Esophagus squamous epithelium (tissue), 5 donors: ENCODE results near the gene FYN. TPM values are rescaled to one million over a fixed set of nuclear protein-coding genes. Genes with fewer than 3 reads are reported as not detected.

Experiments used
- DNase-seq: peaks from one replicate; lab custom pipeline; 2025; lab: John Stamatoyannopoulos, UW
- H3K27ac ChIP-seq, 4 donors: fragments of 200-600 bp; sonication (generic); one replicate each; pipeline ENCODE4 v1.5.1; 2016 to 2019; ENCODE audit warnings: mild to moderate bottlenecking in 1 of 4
- H3K27me3 ChIP-seq, 4 donors: fragments of 200-600 bp; sonication (generic); 1 replicate in 3 of 4; 2 replicates in 1 of 4; pipeline versions ENCODE4 v1.5.1 to v1.6.0; 2017 to 2021; ENCODE audit warnings: antibody characterized with exemption in 1 of 4
- H3K36me3 ChIP-seq, 3 donors: fragments of 200-600 bp; sonication (generic); one replicate each; pipeline ENCODE4 v1.5.1; 2016 to 2019
- H3K4me1 ChIP-seq, 3 donors: fragments of 200-600 bp; sonication (generic); one replicate each; pipeline ENCODE4 v1.5.1; 2017 to 2019
- H3K4me3 ChIP-seq, 4 donors: fragments of 200-600 bp; sonication (generic); 1 replicate in 3 of 4; 2 replicates in 1 of 4; pipeline ENCODE4 v1.5.1; 2016 to 2019; ENCODE audit warnings: mild to moderate bottlenecking in 2 of 4, moderate library complexity in 1 of 4
- H3K9me3 ChIP-seq, 3 donors: fragments of 200-600 bp; sonication (generic); one replicate each; pipeline ENCODE4 v1.5.1; 2016 to 2019
- POLR2A ChIP-seq, 4 donors: fragments of 450-650 bp; IDR thresholded peaks; one replicate each; pipeline ENCODE4 v1.6.1; 2017; ENCODE audit warnings: antibody characterized with exemption in 4 of 4, mild to moderate bottlenecking in 4 of 4, moderate library complexity in 3 of 4
- WGBS, 2 donors: methylation state at CpG; one replicate each; pipeline ENCODE4 v1.1.5; 2018; 5-methylcytosine and 5-hydroxymethylcytosine counted together
- intact Hi-C: fragments of 100-400 bp; cut with DNase I; formaldehyde crosslinking; loops from one replicate; pipeline ENCODE4 v1.15.0; 2022
- total RNA-seq, 4 donors: library from RNA; depleted of rRNA; stranded (reverse); fragments of >200 nt; gene quantifications; one replicate each; pipeline ENCODE4 v1.1.0, GENCODE V29; 2016
- TF ChIP-seq, protein P1 (sequence below), 6 experiments: fragments of 450-650 bp in 4 of 6; fragments of 200-600 bp in 2 of 6; sonication (generic) in 2 of 6; IDR thresholded peaks; one replicate each; pipeline ENCODE4 v1.5.1; 2016 to 2019; ENCODE audit warnings: antibody characterized with exemption in 6 of 6, mild to moderate bottlenecking in 4 of 6, moderate library complexity in 4 of 6
- donor health status: DM: yes; HTN: yes; CAD: no.

Gene FYN
- total RNA-seq, 4 donors from 2014 or later = 11.8 to 54.6 (median 21.4) TPM

DNA sequence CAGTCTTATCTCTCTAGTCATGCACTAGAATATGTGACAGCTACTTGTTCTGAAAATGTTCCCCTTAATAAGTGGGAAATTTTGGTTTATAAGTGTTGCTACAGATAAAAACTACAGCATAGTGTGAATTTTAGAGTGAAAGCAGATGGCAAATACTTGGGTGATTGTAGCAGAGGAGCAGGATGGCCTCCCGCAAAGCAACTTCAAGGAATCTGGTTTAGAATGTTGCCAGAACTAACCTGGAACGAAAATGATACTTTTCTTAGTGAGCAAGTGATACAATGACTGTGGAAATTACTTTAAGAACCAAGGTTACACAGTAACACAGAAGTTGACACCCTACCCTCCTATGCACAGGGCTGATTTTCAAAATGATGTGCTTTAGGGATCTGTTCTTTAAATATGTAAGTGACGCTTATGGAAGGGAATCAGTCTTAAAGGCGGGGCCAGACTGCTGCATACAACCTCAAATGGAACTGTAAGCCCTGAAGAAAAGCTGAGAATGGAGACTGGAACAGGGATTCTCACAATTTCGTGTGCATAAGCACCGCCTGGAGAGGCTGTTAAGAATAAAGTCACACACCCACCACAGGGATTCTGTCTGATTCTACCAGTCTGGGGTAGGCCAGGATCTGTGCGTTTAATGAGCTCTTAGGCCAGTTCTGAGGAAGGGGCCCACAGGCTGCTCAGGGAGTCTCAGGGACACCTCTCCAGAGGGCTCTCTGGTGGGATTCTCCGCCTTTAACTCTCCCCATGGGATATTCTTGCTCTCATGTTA is 97.9 kb downstream of the FYN start:
- Histone ChIP-seq H3K9me3 (no peaks in the 10 kb centered on the region), H3K36me3 (no peaks in the 10 kb centered on the region), H3K4me3 (no peak overlapping the region), H3K27ac (peak overlapping the region in 3 of 4 donors; percentile 62 to 72 (median 72)), H3K4me1 (peaks cover 4 to 46% (median 16%) of the 10 kb centered on the region in 3 donors), H3K27me3 (no peaks in the 10 kb centered on the region)
- TF ChIP-seq, protein P1, sequence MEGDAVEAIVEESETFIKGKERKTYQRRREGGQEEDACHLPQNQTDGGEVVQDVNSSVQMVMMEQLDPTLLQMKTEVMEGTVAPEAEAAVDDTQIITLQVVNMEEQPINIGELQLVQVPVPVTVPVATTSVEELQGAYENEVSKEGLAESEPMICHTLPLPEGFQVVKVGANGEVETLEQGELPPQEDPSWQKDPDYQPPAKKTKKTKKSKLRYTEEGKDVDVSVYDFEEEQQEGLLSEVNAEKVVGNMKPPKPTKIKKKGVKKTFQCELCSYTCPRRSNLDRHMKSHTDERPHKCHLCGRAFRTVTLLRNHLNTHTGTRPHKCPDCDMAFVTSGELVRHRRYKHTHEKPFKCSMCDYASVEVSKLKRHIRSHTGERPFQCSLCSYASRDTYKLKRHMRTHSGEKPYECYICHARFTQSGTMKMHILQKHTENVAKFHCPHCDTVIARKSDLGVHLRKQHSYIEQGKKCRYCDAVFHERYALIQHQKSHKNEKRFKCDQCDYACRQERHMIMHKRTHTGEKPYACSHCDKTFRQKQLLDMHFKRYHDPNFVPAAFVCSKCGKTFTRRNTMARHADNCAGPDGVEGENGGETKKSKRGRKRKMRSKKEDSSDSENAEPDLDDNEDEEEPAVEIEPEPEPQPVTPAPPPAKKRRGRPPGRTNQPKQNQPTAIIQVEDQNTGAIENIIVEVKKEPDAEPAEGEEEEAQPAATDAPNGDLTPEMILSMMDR (IDR thresholded peaks at IDR 0.05) = no peak
- TF ChIP-seq POLR2A (IDR thresholded peaks at IDR 0.05) = no peak
- intact Hi-C loops = no loop called here
- WGBS, 2 donors = 82 to 91% methylated on average over 8 of the region's 8 CpGs
- DNase-seq = no peak

DNA sequence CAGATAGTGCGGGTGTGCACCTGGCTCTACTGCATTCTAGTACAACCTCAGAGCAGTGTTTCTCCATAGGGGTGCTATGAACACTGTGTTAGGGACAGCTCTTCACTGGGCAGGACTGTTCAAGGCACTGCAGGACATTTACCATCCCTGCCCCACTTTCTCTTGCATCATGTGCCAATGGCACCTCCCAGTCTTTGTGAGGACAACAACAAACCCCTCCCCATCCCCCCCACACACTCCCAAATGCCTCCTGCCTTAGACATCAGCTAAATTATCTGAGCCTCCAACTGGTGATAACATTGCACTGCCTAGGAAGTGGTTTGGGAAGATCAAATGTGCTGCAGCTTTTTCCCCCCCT is 98.9 kb downstream of the FYN start:
- TF ChIP-seq, protein P1 (IDR thresholded peaks at IDR 0.05) = no peak
- TF ChIP-seq POLR2A (IDR thresholded peaks at IDR 0.05) = no peak
- H3K4me1 ChIP-seq = peaks cover 4 to 46% (median 16%) of the 10 kb centered on the region in 3 donors
- H3K4me3 ChIP-seq = no peak overlapping the region
- H3K27me3 ChIP-seq = no peaks in the 10 kb centered on the region
- H3K9me3 ChIP-seq = no peaks in the 10 kb centered on the region
- H3K27ac ChIP-seq = peak overlapping the region in 2 of 4 donors; percentile 39 to 72
- WGBS, 2 donors = 80% methylated on average over 1 of the region's 1 CpG; no CpG with 5 or more reads in 1 of the 2 donors
- no peaks in the 10 kb centered on the region for H3K36me3 ChIP-seq
- DNase-seq = no peak
- intact Hi-C loops = no loop called here

- DNase-seq = no peak
- TF ChIP-seq, protein P1 (IDR thresholded peaks at IDR 0.05) = no peak
- TF ChIP-seq POLR2A (IDR thresholded peaks at IDR 0.05) = no peak
- Histone ChIP-seq H3K9me3 (no peaks in the 10 kb centered on the region), H3K36me3 (no peaks in the 10 kb centered on the region), H3K27me3 (no peaks in the 10 kb centered on the region), H3K4me3 (no peak overlapping the region), H3K27ac (peak overlapping the region in 2 of 4 donors; percentile 39 to 72), H3K4me1 (peaks cover 4 to 50% (median 16%) of the 10 kb centered on the region in 3 donors)
- intact Hi-C loops = no loop called here
- WGBS, 2 donors = 60 to 79% methylated on average over 6 of the region's 7 CpGs
Measured at GRCh38 chr6:111773501-111774345, 99.5 kb downstream of the FYN start.

GRCh38 chr6:111772381-111772780 is 100.9 kb downstream of the FYN start:
- no peak for TF ChIP-seq POLR2A (IDR thresholded peaks at IDR 0.05)
- TF ChIP-seq, protein P1 (IDR thresholded peaks at IDR 0.05) = no peak
- H3K9me3 ChIP-seq = no peaks in the 10 kb centered on the region
- DNase-seq = no peak
- intact Hi-C loops = no loop called here
- peaks cover 0 to 44% (median 7%) of the 10 kb centered on the region in 3 donors for H3K4me1 ChIP-seq
- H3K27ac ChIP-seq = no peak overlapping the region
- 83 to 95% methylated on average over 1 of the region's 1 CpG for WGBS, 2 donors
- H3K4me3 ChIP-seq = no peak overlapping the region
- no peaks in the 10 kb centered on the region for H3K36me3 ChIP-seq
- H3K27me3 ChIP-seq = no peaks in the 10 kb centered on the region

DNA sequence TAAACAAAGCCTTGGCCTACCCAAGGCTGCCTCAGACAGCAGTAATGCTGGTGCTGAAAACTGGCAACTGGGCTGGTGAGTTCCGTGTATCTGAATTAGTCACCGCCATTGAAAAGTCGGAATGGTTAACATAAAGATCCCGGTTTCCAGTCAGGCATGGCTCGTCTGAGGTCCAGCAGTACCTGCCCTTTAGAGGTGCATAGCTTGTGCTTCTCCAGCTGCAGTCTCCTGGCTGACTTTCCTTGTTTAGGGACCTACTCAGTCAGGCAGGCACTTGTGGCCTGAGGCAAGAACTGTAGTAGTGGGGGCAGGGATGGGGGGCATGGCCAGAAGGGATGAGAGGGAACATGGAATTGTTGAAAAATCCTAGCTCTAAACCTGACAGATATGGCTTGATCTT is 101.6 kb downstream of the FYN start:
- intact Hi-C loops = no loop called here
- no peak for DNase-seq
- H3K27ac ChIP-seq = no peak overlapping the region
- H3K36me3 ChIP-seq = no peaks in the 10 kb centered on the region
- 84 to 90% methylated on average over 4 to 5 of the region's 5 CpGs for WGBS, 2 donors
- no peak overlapping the region for H3K4me3 ChIP-seq
- TF ChIP-seq, protein P1 (IDR thresholded peaks at IDR 0.05) = no peak
- TF ChIP-seq POLR2A (IDR thresholded peaks at IDR 0.05) = no peak
- H3K27me3 ChIP-seq = no peaks in the 10 kb centered on the region
- peaks cover 0 to 36% (median 4%) of the 10 kb centered on the region in 3 donors for H3K4me1 ChIP-seq
- H3K9me3 ChIP-seq = no peaks in the 10 kb centered on the region
